ENCODE data around the gene TOMM70.

TOMM70 gene

DNA sequence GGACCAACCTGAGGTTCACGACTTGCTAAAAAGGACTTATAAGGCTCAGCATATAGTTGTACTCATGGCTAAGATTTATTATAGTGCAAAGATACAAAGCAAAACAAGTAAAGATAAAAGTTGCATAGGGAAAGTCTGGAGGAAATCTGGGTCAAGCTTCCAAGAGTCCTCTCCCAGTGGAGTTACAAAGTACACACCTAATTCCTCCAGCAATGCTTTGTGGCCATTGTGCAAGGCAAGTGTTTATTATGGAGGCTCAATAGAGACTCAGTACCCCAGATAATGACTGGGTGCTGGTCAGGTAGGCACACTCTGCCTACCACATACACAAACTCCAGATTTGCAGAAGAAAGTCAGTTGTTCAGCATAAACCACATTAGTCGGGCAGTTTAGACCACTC is 23.4 kb upstream of the TOMM70 start:
- H3K27ac Mint-ChIP-seq: no peak overlapping the region
- peaks cover 14 to 34% of the 10 kb centered on the region in 2 donors for H3K27me3 Mint-ChIP-seq
- no peaks in the 10 kb centered on the region for H3K36me3 Mint-ChIP-seq (ENCODE audit: insufficient read depth)
- DNase-seq (no peak), ATAC-seq (replicated peaks) (no peak)
- no peaks in the 10 kb centered on the region for H3K4me1 Mint-ChIP-seq (ENCODE audit: low read depth in 2 of 2)
- H3K4me3 Mint-ChIP-seq: no peak overlapping the region
- H3K9me3 Mint-ChIP-seq: no peaks in the 10 kb centered on the region

DNA sequence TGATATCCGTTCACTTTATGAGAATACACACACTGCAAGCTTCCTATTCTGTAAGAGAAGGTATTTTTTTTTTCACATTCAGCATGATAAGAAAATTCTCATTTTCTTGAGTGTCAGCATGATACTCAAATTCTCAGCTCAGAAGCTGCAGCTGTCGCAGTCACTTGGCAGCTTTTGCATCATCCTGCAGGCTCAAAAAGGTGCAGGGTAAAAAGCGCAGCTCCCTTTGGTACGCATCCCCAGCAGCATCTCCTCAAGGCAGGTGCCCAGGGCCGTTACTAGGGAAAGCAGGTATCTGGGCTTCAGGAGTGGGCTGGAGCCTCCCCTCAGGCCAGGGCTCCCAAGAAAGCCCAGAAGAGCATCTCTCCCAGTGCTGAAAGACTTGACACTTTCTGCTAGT is 22.7 kb upstream of the TOMM70 start:
- H3K4me1 Mint-ChIP-seq (ENCODE audit: low read depth in 2 of 2): no peaks in the 10 kb centered on the region
- H3K36me3 Mint-ChIP-seq (ENCODE audit: insufficient read depth): no peaks in the 10 kb centered on the region
- H3K27ac Mint-ChIP-seq: no peak overlapping the region
- H3K9me3 Mint-ChIP-seq: no peaks in the 10 kb centered on the region
- ATAC-seq (replicated peaks) (no peak), DNase-seq (no peak)
- peaks cover 14 to 32% of the 10 kb centered on the region in 2 donors for H3K27me3 Mint-ChIP-seq
- H3K4me3 Mint-ChIP-seq: no peak overlapping the region

DNA sequence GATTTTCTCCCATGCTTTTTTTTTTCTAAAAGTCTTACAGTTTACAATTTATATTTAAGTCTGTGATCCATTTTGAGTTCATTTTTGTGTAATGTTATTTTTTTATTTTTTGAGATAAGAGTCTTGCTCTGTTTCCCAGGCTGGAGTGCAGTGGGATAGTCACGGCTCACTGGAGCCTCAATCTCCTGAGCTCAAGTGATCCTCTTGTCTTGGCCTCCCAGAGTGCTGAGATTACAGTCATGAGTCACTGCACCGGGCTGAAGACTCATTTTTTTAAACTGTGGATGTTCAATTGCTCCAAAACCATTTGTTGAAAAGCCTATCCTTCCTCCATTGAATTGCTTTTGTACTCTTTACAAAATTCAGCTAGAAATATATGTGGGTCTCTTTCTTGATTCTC is 20.0 kb upstream of the TOMM70 start:
- H3K27me3 Mint-ChIP-seq: peaks cover 12 to 20% of the 10 kb centered on the region in 2 donors
- no peaks in the 10 kb centered on the region for H3K9me3 Mint-ChIP-seq
- H3K4me3 Mint-ChIP-seq: no peak overlapping the region
- H3K36me3 Mint-ChIP-seq (ENCODE audit: insufficient read depth): no peaks in the 10 kb centered on the region
- H3K4me1 Mint-ChIP-seq (ENCODE audit: low read depth in 2 of 2): no peaks in the 10 kb centered on the region
- ATAC-seq (replicated peaks): no peak
- no peak for DNase-seq
- no peak overlapping the region for H3K27ac Mint-ChIP-seq

DNA sequence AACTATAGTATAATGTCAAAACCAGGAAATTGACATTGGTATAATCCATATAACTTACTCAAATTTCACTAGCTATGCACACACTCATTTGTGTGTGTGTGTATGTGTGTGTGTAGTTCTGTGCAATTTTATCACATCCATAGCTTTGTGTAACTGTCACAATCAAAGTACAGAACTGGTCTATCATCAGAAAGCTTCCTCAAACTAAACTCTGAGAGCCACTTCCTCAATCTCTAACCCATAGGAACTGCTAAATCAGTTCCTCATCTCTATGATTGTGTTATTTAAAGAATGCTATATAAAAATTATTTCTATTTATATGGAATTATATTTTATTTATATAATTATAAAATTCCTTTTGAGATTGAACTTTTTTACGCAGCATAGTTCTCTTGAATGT is 18.5 kb upstream of the TOMM70 start:
- no peak for DNase-seq
- no peaks in the 10 kb centered on the region for H3K4me1 Mint-ChIP-seq (ENCODE audit: low read depth in 2 of 2)
- no peaks in the 10 kb centered on the region for H3K36me3 Mint-ChIP-seq (ENCODE audit: insufficient read depth)

DNA sequence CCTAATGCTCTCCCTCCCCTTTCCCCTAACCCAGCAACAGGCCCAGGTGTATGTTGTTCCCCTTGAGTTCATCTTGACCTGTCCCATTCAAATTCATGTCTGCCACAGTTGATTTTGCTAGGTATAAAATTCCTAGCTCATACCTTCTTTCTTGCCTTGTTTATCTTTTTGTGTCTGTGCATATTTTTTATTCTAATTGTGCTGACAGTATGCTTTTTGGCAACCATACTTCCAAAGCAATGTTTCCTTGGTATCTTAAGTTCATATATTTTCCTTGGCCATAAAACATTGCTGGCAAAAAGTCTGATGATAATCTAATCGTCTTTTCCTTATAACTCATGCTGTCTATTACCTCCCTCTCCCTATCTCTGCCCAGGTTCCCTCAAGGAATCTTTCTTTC is 16.0 kb upstream of the TOMM70 start:
- H3K36me3 Mint-ChIP-seq (ENCODE audit: insufficient read depth): no peaks in the 10 kb centered on the region
- no peaks in the 10 kb centered on the region for H3K4me1 Mint-ChIP-seq (ENCODE audit: low read depth in 2 of 2)
- H3K4me3 Mint-ChIP-seq: no peak overlapping the region
- DNase-seq (no peak), ATAC-seq (replicated peaks) (no peak)
- H3K27me3 Mint-ChIP-seq: no peaks in the 10 kb centered on the region
- no peaks in the 10 kb centered on the region for H3K9me3 Mint-ChIP-seq
- H3K27ac Mint-ChIP-seq: no peak overlapping the region

More for the DNA sequence above, 18.5 kb upstream of the TOMM70 start:
- Mint-ChIP-seq H3K4me3 (no peak overlapping the region), H3K27me3 (peaks cover 0 to 8% of the 10 kb centered on the region in 2 donors), H3K9me3 (no peaks in the 10 kb centered on the region), H3K27ac (no peak overlapping the region)
- no peak for ATAC-seq (replicated peaks)

DNA sequence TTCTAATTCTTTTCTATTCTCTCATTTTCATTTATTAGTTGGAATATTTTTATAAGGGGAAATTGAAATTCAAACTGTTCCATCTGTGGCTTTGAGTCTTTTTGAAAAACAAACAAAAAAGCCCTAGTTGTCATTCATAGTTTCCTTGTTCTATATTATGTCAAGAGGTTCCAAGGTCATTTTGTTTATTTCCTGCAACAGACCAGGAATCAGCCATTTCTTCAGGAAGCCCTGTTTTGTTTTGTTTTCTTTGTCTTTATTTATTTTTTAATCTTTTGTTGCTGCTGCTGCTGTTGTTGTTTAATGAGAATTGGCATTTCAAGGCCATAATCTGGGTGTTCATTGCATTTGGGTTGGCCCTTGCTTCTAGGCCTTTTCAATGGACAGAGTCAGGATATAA is 15.3 kb upstream of the TOMM70 start:
- no peak for ATAC-seq (replicated peaks)

DNA sequence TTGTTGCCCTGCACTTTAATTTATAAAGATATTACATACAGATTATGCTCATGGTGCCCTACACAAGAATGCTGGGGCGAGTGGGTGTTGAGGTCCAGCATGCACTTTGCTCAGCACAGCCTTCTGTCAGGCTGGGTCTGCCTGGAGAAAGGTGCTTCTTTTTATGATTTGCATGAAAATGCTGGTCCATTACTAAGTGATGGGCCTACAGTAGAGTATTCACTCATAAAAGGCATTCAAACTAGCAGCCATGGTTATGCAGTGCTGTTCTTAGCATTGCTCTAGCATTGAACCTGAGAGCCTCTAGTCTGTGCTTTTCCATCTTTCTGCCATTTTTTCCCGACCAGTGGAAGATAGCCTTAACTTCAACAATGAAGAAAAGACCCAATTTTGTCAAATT is 12.7 kb upstream of the TOMM70 start:
- no peaks in the 10 kb centered on the region for H3K27me3 Mint-ChIP-seq
- ATAC-seq (replicated peaks): no peak
- no peaks in the 10 kb centered on the region for H3K4me1 Mint-ChIP-seq (ENCODE audit: low read depth in 2 of 2)
- H3K36me3 Mint-ChIP-seq (ENCODE audit: insufficient read depth): no peaks in the 10 kb centered on the region
- H3K4me3 Mint-ChIP-seq: no peak overlapping the region
- H3K9me3 Mint-ChIP-seq: peaks cover 0 to 7% of the 10 kb centered on the region in 2 donors
- no peak overlapping the region for H3K27ac Mint-ChIP-seq
- DNase-seq: no peak

More for the DNA sequence above, 15.3 kb upstream of the TOMM70 start:
- peaks cover 0 to 5% of the 10 kb centered on the region in 2 donors for H3K9me3 Mint-ChIP-seq
- H3K4me1 Mint-ChIP-seq (ENCODE audit: low read depth in 2 of 2): no peaks in the 10 kb centered on the region
- no peaks in the 10 kb centered on the region for H3K27me3 Mint-ChIP-seq
- no peaks in the 10 kb centered on the region for H3K36me3 Mint-ChIP-seq (ENCODE audit: insufficient read depth)
- no peak overlapping the region for H3K4me3 Mint-ChIP-seq
- peak overlapping the region in 1 of 2 donors; percentile 49 for H3K27ac Mint-ChIP-seq
- DNase-seq: no peak

DNA sequence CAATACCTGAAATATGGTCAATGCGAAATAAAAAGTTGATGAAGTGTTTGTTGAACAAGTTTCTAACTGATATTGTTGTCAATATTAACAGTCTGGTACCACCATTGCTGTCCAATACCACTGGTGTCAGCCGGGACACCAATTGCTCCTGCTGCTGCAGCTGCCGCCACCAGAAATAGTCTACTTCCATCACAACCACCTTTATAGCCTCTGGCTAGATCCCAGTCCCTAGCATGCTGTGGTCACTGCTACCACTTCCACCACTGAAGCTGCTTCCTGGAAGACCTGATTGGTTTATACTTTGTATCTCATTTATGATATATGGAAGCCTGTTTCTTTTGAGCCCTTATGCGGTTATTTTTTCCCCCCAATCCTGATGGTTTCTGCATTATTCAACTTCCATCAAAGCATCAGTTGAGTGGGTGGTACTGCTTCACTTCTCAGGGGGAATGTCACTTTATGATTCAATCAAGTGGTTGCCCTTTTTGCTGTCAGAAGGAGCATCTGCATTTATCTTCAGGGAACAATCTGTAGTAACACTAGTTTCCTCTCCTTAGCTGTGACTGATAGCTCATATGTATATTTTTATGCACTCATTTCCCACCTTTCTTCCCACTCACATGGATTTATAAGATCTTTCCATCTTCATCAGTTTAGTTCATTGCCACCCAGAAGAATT is 12.2 kb upstream of the TOMM70 start:
- Mint-ChIP-seq H3K36me3 (ENCODE audit: insufficient read depth) (no peaks in the 10 kb centered on the region), H3K4me1 (ENCODE audit: low read depth in 2 of 2) (no peaks in the 10 kb centered on the region), H3K9me3 (peaks cover 0 to 7% of the 10 kb centered on the region in 2 donors), H3K27me3 (no peaks in the 10 kb centered on the region), H3K27ac (no peak overlapping the region), H3K4me3 (no peak overlapping the region)
- ATAC-seq (replicated peaks) (no peak), DNase-seq (no peak)

DNA sequence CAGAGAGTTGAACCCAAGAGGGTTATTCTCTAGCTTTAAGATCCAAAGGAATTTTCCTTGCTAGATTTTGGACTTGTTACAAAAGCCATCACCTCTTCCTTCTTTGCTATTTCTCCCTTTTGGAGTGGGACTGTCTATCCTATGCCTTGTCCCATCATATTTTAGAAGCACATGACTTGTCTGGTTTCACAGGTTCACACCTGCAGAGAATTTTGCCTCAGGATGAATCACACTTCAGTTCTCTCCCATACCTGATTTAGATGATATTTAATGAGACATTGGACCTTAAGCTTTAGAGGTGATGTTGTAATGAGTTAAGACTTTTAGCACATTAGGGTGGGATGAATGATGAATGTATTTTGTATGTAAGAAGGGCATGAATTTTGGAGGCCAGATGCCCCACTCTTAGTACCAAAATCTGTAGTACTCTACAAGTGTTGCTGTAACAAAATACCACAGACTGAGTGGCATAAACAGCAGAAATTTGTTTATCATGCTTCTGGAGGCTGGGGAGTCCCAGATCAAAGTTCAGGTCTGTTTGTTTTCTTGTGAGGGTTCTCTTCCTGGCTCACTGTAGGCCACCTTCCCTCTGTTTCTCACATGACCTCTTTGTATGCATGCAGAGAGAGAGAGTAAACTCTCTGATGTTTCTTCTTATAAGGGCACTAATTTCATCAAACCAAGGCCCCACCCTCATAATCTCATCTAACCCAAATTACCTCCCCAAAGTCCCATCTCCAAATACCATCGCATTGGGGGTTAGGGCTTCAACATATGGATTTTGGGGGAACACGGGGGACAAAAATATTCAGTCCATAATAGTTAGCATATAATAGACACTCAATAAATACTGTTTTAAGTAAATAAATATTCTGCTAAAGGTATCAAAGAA is 10.4 kb upstream of the TOMM70 start:
- Mint-ChIP-seq H3K9me3 (peaks cover 0 to 16% of the 10 kb centered on the region in 2 donors), H3K27ac (no peak overlapping the region), H3K36me3 (ENCODE audit: insufficient read depth) (no peaks in the 10 kb centered on the region), H3K27me3 (no peaks in the 10 kb centered on the region), H3K4me1 (ENCODE audit: low read depth in 2 of 2) (no peaks in the 10 kb centered on the region), H3K4me3 (no peak overlapping the region)
- ATAC-seq (replicated peaks) (no peak), DNase-seq (no peak)

DNA sequence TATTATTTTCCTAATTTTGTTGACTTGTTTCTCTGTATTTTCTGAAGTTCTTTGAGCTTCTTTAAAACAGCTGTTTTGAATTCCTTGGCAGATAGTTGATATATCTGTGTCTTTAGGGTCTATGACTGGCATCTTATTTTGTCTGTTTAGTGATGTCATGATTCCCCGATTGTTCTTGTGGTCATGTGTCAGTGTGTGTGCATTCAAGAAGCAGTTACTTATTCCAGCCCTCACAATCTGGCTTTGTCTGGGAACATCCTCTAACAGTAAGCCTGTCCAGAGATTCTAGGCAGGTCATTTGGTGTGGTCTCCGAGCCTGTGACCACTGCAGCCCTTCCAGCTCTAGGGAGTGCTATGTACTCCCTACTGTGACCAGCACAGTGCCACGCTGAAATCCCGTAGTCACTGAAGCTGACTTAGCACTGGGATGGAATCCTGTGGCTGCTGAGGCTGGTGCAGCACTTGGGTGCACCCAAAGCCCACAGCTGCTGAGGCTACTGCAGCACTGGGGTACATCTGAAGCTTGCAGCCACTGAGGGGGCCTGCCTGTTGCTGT is 7.2 kb upstream of the TOMM70 start:
- no peak for ATAC-seq (replicated peaks)
- H3K9me3 Mint-ChIP-seq: peaks cover 0 to 16% of the 10 kb centered on the region in 2 donors
- H3K4me3 Mint-ChIP-seq: no peak overlapping the region
- H3K27me3 Mint-ChIP-seq: no peaks in the 10 kb centered on the region
- DNase-seq: no peak
- no peaks in the 10 kb centered on the region for H3K36me3 Mint-ChIP-seq (ENCODE audit: insufficient read depth)
- peaks cover 0 to 5% of the 10 kb centered on the region in 2 donors for H3K4me1 Mint-ChIP-seq (ENCODE audit: low read depth in 2 of 2)
- no peak overlapping the region for H3K27ac Mint-ChIP-seq

DNA sequence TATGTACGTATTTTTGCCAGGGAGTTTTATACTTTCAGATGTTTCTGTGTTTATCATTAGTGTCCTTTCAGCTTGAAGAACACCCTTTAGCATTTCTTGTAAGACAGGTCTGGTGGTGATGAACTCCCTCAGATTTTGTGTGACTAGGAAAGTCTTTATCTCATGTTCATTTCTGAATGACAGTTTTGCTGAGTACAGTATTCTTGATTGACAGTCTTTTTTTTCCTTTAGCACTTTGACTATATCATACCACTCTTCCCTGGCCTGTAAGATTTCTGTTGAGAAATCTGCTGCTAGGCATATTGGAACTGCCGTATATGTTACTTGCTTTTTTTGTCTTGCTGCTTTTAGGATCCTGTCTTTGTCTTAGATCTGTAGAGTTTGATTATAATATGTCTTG is 6.3 kb upstream of the TOMM70 start:
- ATAC-seq (replicated peaks) (no peak), DNase-seq (no peak)
- H3K4me3 Mint-ChIP-seq: no peak overlapping the region
- H3K27me3 Mint-ChIP-seq: no peaks in the 10 kb centered on the region
- no peak overlapping the region for H3K27ac Mint-ChIP-seq
- no peaks in the 10 kb centered on the region for H3K36me3 Mint-ChIP-seq (ENCODE audit: insufficient read depth)
- H3K9me3 Mint-ChIP-seq: peaks cover 0 to 16% of the 10 kb centered on the region in 2 donors
- peaks cover under 1 to 10% of the 10 kb centered on the region in 2 donors for H3K4me1 Mint-ChIP-seq (ENCODE audit: low read depth in 2 of 2)

DNA sequence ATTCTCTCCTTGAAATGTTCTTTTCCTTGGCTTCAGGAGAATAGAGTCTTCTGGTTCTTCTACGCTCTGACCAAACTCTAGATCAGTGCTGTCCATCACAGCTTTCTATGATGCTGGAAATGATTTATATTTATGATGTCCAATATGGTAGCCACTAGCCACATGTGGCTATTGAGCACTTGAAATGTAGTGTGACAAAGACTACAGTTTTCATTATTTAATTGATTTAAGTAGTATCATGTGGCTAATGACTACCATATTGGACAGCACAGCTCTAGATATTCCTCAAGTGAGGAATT is 3.3 kb upstream of the TOMM70 start:
- ATAC-seq (replicated peaks): no peak
- no peak overlapping the region for H3K4me3 Mint-ChIP-seq
- peaks cover 0 to 9% of the 10 kb centered on the region in 2 donors for H3K9me3 Mint-ChIP-seq
- no peak for DNase-seq
- H3K36me3 Mint-ChIP-seq (ENCODE audit: insufficient read depth): peaks cover 10% of the 10 kb centered on the region
- H3K27ac Mint-ChIP-seq: no peak overlapping the region
- H3K27me3 Mint-ChIP-seq: no peaks in the 10 kb centered on the region
- peaks cover 20 to 27% of the 10 kb centered on the region in 2 donors for H3K4me1 Mint-ChIP-seq (ENCODE audit: low read depth in 2 of 2)

DNA sequence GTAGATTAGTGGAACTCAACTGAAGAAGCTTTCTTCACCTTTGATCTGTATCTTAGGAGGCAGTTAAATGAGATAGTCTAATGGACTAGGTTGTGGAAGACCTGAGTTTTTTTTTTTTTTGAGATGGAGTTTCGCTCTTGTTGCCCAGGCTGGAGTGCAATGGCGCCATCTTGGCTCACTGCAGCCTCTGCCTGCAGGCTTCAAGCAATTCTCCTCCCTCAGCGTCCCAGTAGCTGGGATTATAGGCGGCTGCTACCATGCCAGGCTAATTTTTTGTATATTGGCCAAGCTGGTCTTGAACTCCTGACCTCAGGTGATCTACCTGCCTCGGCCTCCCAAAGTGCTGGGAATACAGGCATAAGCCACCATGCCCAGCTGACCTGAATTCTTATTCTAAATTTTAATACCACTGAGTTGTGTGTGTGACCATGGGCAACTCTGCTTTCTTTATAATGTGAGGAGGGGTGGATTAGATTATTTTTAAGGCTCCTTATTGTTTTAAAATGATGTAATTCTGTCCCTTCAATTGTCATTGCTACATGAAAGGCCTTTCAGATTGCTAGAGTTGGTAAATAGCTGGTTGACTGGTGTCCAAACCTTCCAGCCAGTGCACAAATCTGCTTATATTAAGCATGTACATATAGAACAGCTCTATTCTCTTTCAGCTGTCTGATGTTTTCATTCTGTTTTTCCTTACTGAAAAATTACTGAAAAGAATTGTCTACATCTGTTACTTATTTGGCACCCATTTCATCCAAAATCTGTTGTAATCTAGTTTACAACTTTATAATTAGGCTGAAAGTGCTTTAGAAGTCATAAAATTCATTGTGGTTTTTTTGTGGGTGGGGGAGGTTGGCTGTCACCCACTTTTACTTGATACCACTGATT is 2.7 kb upstream of the TOMM70 start:
- Mint-ChIP-seq H3K36me3 (ENCODE audit: insufficient read depth) (peaks cover 14% of the 10 kb centered on the region), H3K4me1 (ENCODE audit: low read depth in 2 of 2) (peaks cover 21 to 30% of the 10 kb centered on the region in 2 donors), H3K27ac (peak overlapping the region in 1 of 2 donors; percentile 10), H3K9me3 (peaks cover 0 to 9% of the 10 kb centered on the region in 2 donors), H3K4me3 (no peak overlapping the region), H3K27me3 (no peaks in the 10 kb centered on the region)
- ATAC-seq (replicated peaks): no peak
- DNase-seq: no peak

All from effector memory CD8-positive, alpha-beta T cell (primary cell).